SHP77 treated with DMSO at 0.1 percent for 48 hours (cell line): ENCODE measurements around the gene MRPL18.
"Not testable (repeated sequence)": the region's sequence is repeated elsewhere in the genome, so short reads cannot be mapped to it uniquely, and the experiment has no call there.

Experiments used
- DNase-seq: peaks from one replicate; lab custom pipeline; 2025; lab: John Stamatoyannopoulos, UW

MRPL18 gene

DNA sequence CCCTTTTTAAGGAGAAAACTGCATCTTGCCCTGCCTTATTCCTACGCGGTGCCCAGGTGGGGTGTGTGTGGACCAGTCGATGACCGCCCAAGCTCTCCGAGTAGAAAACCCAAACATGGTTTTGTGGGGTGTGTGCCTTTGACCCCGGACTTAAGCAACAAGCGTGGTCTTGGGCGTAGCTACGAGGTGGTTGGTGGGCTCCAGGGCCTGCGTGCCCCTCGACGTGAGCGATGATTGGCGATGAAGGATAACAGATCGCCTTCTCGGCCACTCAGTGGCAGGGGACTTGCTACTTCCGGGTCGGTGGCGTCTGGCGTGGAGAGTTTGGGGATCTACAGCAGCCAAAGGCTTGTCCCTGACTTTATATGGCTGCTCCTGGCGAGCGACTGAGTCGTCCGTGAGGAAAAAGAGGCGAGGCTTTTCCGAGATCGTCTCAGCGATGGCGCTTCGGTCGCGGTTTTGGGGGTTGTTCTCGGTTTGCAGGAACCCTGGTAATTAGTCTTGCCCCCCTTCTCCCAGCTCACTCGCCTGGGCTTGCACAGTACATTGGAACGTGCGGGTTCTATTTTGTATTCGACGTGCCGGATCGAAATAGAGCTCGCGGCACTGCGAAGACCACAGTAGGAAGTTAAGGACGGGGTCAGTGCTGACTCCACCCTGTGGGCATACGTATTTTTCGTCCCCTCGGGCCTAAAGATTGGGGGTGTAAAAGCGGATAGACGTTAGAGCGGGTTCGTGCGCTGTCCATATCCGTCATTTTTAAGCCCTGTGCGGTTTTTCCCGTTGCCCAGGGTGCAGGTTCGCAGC lies at the start of gene MRPL18:
Gene MRPL18, plus strand, starts transcription at position 319 of the 807 bp plus-strand sequence. Its CDS starts 121 bp downstream, at position 440.
- DNase-seq = peak; percentile 94

DNA sequence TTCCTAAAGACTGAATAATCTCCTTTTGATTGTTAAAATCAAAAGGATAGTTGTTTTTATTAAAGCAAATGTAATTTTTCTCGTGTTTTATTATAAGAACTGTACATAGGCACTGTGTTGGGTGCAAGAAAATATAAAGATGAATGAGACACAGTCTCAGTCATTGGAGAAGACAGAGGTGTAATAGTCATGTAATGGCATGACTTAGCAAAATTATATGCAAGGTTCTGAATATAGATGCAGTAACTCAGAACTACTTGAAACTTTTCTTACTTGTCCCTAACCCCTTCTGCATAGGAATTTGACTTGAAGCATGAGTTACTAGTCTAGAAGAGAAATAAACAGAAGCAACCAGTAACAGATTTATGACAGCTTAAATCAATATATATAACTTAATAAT lies 48.1 kb upstream of the MRPL18 start:
- DNase-seq = no peak

DNA sequence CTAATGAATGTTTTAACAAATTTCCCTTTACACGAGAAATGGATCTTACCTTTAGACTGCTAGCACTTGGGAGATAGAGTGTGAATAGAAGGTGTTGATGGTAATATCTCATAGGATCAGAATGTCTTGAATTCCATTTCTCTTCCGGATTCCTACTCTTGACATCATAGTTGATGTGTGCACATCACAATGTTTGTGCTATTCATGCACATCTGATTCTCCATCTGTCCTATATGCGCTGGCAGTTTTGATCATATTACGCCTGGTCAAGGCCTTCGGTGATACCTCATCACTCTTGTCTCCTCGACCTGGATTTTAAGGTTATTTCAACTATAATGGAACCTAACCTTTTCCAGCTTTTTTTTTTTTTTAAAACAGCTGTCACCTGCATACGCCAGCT lies 45.2 kb upstream of the MRPL18 start:
- DNase-seq = no peak

DNA sequence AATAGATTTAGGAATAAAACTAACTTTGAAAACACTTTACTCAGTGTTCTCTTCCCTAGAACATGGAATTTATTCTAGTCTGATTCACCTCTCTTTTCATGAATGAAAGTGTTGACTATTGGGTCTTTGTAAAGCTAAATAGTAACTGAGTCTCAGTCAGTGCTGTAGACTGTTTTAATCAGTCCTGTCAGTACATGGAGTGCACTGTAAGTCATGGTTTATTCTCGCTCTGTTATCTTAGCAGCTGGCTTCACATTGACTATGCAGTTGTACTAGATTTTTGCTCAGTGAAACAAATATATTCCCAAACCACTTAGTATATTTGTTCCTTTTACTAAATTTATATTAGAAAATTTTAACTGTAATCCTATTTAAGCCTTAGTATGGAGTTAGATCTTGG lies 43.5 kb upstream of the MRPL18 start:
- DNase-seq = no peak

GRCh38 chr6:159748127-159748526 lies 42.1 kb upstream of the MRPL18 start:
- not testable (repeated sequence) for DNase-seq

- no peak for DNase-seq
Observed at GRCh38 chr6:159751448-159751847, 38.8 kb upstream of the MRPL18 start.

DNA sequence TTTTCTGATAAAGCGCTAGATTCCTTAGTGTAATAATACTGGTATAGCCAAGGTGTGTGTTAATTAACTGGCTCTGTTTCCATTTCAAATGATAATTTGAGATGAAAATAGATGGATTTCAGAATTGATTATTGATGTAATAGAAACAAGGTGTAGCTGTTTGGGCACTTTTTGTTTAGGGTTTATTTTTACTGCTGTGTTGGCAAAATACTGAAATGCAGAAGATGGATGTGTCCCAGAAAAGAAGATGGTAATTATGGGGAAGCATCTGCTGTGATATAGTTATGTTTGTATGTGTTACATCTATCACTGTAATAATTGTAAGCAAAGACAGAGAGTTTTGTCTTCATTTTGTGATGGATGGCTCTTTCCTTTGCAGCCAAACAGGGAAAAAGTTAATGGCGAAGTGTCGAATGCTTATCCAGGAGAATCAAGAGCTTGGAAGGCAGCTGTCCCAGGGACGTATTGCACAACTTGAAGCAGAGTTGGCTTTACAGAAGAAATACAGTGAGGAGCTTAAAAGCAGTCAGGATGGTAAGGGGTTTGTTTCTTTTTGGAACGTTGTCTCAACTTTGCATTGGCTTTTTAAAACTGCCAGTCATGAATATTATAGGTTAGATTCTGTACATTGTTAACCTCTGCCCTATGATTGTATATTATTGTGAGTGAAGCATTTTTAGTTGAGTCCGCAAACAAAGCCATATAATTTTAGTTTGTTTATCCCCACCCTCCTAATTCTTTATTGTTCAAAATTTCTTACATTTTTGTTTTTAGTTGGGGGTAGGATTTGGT lies 37.0 kb upstream of the MRPL18 start:
- no peak for DNase-seq

DNA sequence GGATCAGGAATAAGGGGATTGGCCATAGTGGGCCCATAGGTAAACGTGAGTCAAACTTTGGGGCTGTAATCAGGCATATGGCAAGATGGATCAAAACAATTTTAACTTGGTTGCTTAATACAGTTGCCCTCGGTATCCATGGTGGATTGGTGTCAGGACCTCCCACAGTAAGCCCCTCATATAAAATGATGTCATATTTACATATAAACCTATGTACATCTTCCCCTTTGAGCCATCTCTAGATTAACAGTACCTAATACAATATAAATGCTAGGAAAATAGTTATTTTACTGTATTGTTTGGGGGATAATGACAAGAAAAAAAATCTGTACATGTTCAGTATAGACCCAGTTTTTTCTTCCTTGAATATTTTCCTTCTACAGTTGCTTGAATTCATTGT lies 35.9 kb upstream of the MRPL18 start:
- no peak for DNase-seq

DNA sequence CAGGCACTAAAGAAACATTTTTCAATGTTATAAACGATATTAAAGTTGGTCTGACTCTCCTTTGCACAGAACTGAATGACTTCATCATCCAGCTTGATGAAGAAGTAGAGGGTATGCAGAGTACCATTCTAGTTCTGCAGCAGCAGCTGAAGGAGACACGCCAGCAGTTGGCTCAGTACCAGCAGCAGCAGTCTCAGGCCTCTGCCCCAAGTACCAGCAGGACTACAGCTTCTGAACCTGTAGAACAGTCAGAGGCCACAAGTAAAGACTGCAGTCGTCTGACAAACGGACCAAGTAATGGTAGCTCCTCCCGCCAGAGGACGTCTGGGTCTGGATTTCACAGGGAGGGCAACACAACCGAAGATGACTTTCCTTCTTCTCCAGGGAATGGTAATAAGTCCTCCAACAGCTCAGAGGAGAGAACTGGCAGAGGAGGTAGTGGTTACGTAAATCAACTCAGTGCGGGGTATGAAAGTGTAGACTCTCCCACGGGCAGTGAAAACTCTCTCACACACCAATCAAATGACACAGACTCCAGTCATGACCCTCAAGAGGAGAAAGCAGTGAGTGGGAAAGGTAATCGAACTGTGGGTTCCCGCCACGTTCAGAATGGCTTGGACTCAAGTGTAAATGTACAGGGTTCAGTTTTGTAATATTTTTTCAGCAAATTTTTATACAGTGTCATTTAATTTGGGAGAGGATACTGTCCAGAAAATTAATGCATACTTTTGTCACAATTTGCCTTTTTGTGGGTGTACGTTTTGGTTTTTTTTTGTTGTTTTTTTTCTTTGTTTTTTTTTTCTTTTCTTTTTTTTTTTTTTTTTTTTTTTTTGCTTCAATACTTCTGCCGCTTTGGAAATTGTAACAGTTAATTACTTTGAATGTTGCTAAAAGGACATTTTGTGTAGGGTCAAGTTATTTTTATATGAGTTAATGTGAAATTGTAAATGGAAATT lies 35.0 kb upstream of the MRPL18 start:
- DNase-seq = no peak

DNA sequence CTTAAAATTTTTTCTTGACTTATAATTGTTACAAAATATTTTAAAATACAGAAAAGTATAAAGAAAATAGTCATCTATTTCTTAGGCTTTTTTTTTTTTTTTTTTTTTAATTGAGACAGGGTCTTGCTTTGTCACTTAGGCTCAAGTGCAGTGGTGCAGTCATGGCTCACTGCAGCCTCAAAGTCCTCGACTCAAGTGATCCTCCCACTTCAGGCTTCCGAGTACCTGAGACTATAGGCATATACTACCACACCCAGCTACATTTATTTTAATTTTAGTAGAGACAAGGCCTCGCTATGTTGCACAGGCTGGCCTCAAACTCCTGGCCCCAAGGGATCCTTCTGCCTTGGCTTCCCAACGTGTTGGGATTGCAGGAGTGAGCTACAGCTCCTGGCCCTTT lies 33.8 kb upstream of the MRPL18 start:
- DNase-seq = no peak

DNA sequence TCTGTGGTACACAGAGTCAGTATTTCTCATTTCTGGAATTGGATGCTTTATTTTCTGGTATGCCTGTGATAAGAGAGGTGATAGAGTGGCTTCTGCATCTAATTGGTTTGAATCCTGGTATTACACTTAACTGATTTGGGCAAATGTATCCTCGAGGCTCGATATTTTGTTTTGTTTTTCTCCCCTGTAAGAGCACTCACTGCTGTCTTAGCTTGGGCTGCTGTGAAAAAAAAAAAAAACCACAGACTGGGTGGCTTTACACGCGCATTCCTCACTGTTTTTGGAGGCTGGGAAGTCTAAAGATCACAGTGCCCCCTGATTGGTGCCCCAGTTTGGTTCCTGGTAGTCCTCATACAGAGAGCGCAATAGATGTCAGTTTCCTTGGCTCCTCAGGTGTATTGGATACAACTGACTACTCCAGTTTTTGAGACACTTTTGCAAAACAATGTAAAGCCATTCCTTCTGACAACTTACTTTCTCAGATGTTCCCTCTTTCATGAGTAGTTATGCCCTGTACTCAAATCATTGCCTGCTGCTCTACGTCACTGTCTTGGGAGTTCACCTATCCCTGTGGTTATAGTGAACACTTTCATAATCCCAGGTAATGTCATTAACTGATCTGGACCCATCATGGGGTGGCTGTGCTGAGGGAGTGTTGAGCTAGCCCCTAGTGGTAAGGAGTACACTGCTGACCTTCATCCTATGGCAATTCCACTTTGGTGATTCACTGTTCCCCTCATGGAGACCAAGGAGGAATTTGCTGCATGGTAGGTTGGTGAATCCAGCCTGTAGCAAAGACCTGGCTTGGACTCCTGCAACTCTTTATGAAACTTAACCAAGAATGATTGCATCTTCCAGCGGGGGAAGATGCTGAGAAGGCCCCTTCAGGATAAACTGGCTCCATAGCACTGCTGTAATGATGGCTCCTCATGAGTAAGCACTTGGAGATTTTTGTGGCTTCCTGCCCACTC lies 32.0 kb upstream of the MRPL18 start:
- no peak for DNase-seq

DNA sequence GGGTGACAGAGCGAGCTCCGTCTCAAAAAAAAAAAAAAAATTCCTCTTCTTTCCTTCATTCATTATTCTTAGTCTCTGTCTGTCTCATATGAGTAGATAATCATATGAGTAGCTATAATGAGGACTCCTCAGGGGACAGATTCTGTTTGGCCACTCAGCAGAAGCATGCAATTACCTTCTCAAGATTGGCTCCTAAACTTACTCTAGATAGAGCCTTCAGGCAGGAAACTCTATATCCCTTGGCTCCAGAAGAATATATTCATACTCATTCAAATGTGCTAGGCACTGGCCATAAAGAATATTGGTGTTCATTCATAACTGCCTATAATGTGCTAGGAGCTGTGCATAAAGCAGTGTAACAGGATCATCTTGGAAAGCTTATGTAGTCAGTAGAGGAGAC lies 30.6 kb upstream of the MRPL18 start:
- DNase-seq = no peak

- no peak for DNase-seq
Observed at GRCh38 chr6:159760602-159761057, 29.6 kb upstream of the MRPL18 start.

DNA sequence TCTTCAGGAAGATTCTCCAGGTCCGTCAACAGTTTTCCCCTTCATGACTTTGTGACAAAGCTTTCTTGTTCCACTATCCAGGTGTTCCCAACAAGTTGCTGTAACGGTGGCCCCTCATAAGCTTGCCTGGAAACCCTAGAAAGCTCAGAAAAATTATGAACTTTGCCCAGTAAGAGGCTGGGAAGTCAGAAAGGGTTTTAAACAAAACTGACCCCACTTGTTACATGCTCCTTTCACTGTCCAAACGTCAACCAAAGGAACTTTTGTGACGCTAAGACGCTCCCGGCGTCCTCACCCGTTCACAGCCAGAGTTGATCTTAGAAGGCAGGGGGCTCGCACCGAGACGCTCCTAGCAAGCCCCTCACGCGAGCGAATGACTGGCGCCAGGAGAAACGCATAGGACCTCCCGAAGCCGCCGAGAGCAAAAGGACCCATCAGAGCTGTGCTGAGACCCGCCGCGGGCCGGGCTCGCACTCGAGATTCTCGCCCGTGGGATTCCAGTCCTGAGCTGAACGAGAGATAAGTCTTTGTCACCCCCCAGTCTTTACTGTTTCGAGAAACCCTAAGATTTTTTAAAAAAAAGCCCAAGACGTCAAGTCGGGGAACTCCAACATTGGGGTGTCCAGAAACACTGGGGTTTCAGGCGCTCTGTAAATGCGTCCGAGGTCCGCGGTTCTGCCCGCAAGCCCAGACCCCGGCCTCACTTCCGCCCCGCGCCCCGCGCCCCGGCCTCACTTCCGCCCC lies 29.0 kb upstream of the MRPL18 start:
- DNase-seq = no peak

DNA sequence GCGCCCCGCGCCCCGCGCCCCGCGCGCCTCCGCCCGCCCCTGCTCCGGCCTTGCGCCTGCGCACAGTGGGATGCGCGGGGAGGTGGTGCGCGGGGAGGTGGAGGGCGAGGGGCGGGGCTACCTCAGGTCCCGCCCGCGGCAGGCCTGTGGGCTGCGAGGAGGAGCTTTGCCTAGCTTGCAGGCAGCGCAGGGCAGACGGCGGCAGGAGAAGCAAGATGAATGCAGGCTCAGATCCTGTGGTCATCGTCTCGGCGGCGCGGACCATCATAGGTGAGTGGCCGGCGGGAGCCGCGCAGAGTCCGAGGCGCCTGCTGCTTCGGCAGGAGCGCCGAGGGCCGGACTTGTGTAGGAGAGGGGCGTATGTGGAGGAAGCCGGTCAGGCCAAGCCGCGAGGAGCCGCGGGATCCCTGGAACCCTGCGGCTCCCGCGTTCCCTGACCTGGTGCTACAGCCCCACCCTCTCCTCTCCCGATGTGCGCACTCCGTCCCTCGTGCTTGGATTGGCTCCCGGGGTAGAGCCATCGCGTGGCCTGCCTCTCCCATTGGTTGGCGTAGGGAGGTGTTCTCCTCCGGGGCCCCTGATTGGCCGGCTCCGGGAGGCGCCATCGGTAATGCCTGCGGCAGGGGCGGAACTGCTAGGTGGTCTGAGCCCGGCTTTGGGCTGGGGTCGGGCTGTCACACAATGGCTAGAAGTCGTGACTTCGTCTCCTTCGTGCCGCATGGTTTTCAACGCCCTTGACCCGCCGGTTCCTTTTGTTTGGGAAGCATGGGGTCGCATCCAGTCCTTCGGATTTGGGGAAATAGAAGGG lies 28.2 kb upstream of the MRPL18 start, which contains the start of gene ACAT2:
Gene ACAT2, plus strand, starts transcription at position 173 of the 808 bp plus-strand sequence. Its CDS starts 43 bp downstream, at position 216.
- DNase-seq = peak; percentile 94

DNA sequence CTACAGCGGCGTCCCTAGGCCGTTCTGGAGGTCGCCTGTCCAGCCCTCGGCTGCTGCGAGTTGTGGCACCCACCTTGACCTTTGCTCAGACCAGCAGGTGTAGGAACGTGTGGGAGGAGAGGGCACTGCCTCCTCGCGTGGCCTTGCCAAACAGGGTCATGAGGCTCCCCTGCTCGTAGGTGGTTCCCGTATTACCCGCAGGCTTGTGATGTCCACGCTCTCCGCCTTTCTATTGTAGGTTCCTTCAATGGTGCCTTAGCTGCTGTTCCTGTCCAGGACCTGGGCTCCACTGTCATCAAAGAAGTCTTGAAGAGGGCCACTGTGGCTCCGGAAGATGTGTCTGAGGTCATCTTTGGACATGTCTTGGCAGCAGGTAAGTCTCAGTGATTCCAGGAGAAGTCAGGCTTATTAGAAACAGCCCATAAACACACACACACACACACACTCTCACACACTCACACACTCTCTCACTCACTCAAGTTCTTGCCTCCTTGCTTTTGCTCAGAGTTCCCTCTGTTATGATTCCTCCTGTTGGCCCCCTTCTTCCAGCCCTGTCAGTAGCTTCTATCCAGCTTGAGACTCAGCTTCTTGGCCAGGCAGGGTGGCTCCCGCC lies 27.5 kb upstream of the MRPL18 start:
- DNase-seq = no peak

- DNase-seq = no peak
Observed at GRCh38 chr6:159766906-159767305, 23.4 kb upstream of the MRPL18 start.

DNA sequence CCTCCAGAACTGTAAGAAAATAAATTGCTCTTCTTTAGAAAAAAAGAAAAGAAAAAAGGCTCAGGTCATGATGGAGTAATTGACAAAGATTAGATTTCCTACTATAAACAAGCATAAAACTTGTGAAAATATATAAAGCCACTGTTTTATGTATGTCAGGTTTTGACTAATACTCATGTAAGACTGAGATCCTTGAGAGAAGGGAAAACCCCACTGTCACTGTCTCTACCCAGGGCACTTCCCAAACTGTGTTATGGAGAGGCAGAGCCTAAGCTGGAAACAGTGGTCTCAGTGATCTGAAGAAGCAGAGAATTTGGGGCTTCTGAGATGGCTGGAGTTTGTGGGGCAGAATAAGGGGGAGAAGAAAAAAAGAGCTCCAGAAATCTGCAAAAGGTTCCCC lies 20.8 kb upstream of the MRPL18 start:
- no peak for DNase-seq

GRCh38 chr6:159772196-159772595 lies 18.1 kb upstream of the MRPL18 start:
- no peak for DNase-seq
